ENCODE data around the gene EDEM3.

GRCh38 chr1:184716158-184716557, 38.5 kb downstream of the EDEM3 start:
- TF ChIP-seq CTCF (IDR thresholded peaks at IDR 0.05), result no peak
- no peak for TF ChIP-seq ZFX (IDR thresholded peaks at IDR 0.05; ENCODE audit: borderline replicate concordance)
